A549 treated with AZD9567 at 1 μM for 4 hours (cell line): ENCODE measurements around the gene FBXO48. TPM values are rescaled to one million over a fixed set of nuclear protein-coding genes. Genes with fewer than 3 reads are reported as not detected.

Experiments used
- total RNA-seq: library from RNA; stranded (reverse); fragments of 200-300 nt; extraction: Qiagen RNA extraction; gene quantifications from 5 replicates; pipeline ENCODE4 v1.2.3, GENCODE V29; 2022; ENCODE audit not compliant: insufficient read depth

Gene FBXO48, protein sequence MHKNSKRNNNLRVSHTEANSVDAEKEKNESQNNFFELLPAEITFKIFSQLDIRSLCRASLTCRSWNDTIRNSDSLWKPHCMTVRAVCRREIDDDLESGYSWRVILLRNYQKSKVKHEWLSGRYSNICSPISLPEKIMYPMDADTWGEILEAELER
- 0.51 to 0.61 TPM (median 0.54 TPM) in 4 of 5 replicates, not detected in the other for total RNA-seq

DNA sequence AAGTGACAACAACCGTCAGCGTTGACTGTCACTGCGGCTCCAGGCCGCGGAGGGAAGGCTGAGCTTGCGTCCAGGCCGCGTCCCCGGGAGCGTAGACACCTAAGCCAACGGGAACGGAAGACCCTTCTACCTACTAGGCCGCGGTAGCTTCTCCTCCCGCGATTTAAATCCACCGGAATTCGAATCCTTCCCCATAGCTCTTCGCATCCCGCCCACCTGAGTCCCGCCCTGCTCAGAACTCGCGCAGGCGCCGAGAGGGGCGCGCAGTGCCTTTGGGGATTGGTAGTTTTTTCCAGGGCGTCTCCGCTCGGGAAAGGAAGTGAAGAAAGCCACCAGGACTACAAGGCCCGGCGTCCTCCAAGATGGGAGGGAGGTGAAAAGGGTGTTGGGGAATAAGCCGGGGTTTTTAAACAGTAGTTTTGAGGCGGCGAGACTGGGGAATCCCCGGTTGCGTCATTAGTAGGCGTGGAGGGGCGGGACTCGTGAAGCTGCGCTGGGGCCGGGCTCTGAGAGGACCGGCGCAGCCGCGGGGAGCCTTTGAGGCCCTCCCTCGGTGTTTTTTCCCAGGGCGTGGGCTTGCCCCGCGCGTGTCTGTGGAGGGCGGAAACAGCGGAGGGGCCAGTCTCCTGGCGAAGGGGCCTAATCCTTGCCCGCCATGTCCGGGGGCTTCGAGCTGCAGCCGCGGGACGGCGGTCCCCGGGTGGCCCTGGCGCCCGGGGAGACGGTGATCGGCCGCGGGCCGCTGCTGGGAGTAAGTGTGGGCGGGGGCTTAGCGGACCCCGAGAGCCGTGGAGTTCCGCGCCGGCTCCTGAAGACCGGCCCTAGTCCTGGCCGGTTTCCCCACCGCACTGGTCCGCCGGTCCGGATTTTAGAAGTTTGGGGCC is at the start of gene FBXO48, which contains the start of gene APLF:
Gene FBXO48, minus strand, starts transcription at position 218 of the 884 bp plus-strand sequence. CDS start 2,149 bp downstream, outside the sequence.
Gene APLF, plus strand, starts transcription at position 509 of the 884 bp plus-strand sequence. Its CDS starts 147 bp downstream, at position 656.

Other genes starting within 250 kb of the FBXO48 start
- 51.2 to 93.8 TPM (median 55.5 TPM) in 5 replicates for gene PPP3R1, start 214.8 kb downstream of the FBXO48 start, total RNA-seq
- gene CNRIP1, start 147.3 kb downstream of the FBXO48 start, total RNA-seq: 1.6 to 3.6 TPM (median 2.0 TPM) in 5 replicates
- gene PLEK, start 102.0 kb downstream of the FBXO48 start, total RNA-seq: not detected in 5 replicates
- 0.63 to 0.85 TPM (median 0.73 TPM) in 4 of 5 replicates, not detected in the other for gene APLF, start 291 bp upstream of the FBXO48 start, total RNA-seq
- gene PROKR1, start 176.3 kb upstream of the FBXO48 start, total RNA-seq: 0.01 TPM in 1 of 5 replicates, not detected in the others